Psoas muscle (tissue), 8 donors: Measurements from ENCODE around the gene TRIM38. TPM values are rescaled to one million over a fixed set of nuclear protein-coding genes. Genes with fewer than 3 reads are reported as not detected.

Experiments
- ATAC-seq, 4 donors: fragments of 200-7000 bp; cut with Tn5 transposase; one replicate each; pipeline ENCODE4 v1.9.1; 2020; ENCODE audit warnings: moderate library complexity in 3 of 4, mild to moderate bottlenecking in 2 of 4
- DNase-seq, 2 donors: peaks; one replicate each; pipeline ENCODE4 v3.0.0-alpha.2; 2020
- H3K27ac ChIP-seq: fragments of 200-600 bp; one replicate; pipeline ENCODE4 v1.8.0; 2022
- H3K27me3 ChIP-seq, 3 donors: fragments of 200-600 bp in 1 of 3; one replicate each; pipeline versions ENCODE4 v1.6.1 to v1.8.0; 2013 to 2022; ENCODE audit warnings: low read length in 2 of 3, mild to moderate bottlenecking in 2 of 3, moderate library complexity in 1 of 3; ENCODE audit not compliant: insufficient read depth in 3 of 3
- H3K36me3 ChIP-seq, 2 donors: fragments of 200-600 bp in 1 of 2; one replicate each; pipeline versions ENCODE4 v1.6.1 to v1.8.0; 2013 to 2022; ENCODE audit warnings: low read depth in 1 of 2, mild to moderate bottlenecking in 1 of 2, moderate library complexity in 1 of 2; ENCODE audit not compliant: insufficient read depth in 1 of 2
- H3K4me1 ChIP-seq: fragments of 200-600 bp; one replicate; pipeline ENCODE4 v1.8.0; 2022
- H3K4me3 ChIP-seq: fragments of 200-600 bp; one replicate; pipeline ENCODE4 v1.8.0; 2022; ENCODE audit warnings: mild to moderate bottlenecking
- H3K9me3 ChIP-seq: fragments of 200-600 bp; one replicate; pipeline ENCODE4 v1.8.0; 2022
- CTCF ChIP-seq: fragments of 200-600 bp; IDR thresholded peaks from one replicate; pipeline ENCODE4 v1.8.0; 2022; ENCODE audit warnings: antibody characterized with exemption
- WGBS, 3 donors: extraction: QIAGEN DNeasy Blood & Tissue Kit; methylation state at CpG; one replicate each; pipeline versions ENCODE4 v1.1.6 to v1.1.7; 2013; 5-methylcytosine and 5-hydroxymethylcytosine counted together
- intact Hi-C, 2 donors: fragments of 100-400 bp; cut with DNase I; formaldehyde crosslinking; loops; one replicate each; pipeline versions ENCODE4 v1.11.0 to v1.14.2; 2022
- polyA plus RNA-seq, 3 donors: library from polyadenylated mRNA; stranded (reverse); fragments of 200-250 nt; gene quantifications; one replicate each; pipeline ENCODE4 v1.2.3, GENCODE V29; 2013
- total RNA-seq, 4 donors: library from RNA; stranded (reverse); fragmentation: NEBNext Ultra II Directional in 2 of 4; extraction: Animal tissue kit (Norgen Biotek cat#: 25700) in 2 of 4; gene quantifications; one replicate each; pipeline versions ENCODE4 v1.2.1 to v1.2.4, GENCODE V29; 2021 to 2023
- donor health status: healthy with polysubstance abuse.
- donor health status: DM: no; HTN: no; CAD: no; lungs with moderate emphysema.
- donor health status: Bipolar disorder and iron deficiency.
- donor health status: healthy.
- donor health status: DM: yes; HTN: yes; CAD: no.
- donor health status: DM: no; HTN: no; CAD: no.
- donor health status: DM: no; HTN: no; CAD: no.
- donor health status: DM: yes; HTN: yes; CAD: no.

TRIM38 gene
- total and polyA plus RNA-seq, 7 donors: 1.4 to 7.3 (median 4.7) TPM

GRCh38 chr6:25930532-25931410 is 31.8 kb upstream of the TRIM38 start, which contains the start of gene SLC17A2:
SLC17A2 (minus strand) TSS chr6:25930691; CDS start chr6:25925796, 4,895 bp downstream.
- Histone ChIP-seq H3K4me1 (no peaks in the 10 kb centered on the region), H3K27me3 (peaks cover 0 to 3% (median 0%) of the 10 kb centered on the region in 3 donors), H3K4me3 (no peak within 1 kb of the TSS), H3K36me3 (no peaks in the 10 kb centered on the region), H3K9me3 (no peaks in the 10 kb centered on the region), H3K27ac (no peak within 1 kb of the TSS)
- intact Hi-C loops: loop anchor here in 1 of 2 donors (10.0 kb wide), 1 partner anchor 656 kb away; the partner anchor contains the start of gene CARMIL1
- TF ChIP-seq CTCF: no peak
- no peak for ATAC-seq
- WGBS, 3 donors: 79 to 89% (median 87%) methylated on average over 9 of the region's 9 CpGs
- DNase-seq: no peak

- no peak for TF ChIP-seq CTCF
- Histone ChIP-seq H3K36me3 (no peaks in the 10 kb centered on the region), H3K27me3 (peaks cover 0 to 3% (median 0%) of the 10 kb centered on the region in 3 donors), H3K9me3 (no peaks in the 10 kb centered on the region), H3K4me3 (no peak overlapping the region), H3K4me1 (no peaks in the 10 kb centered on the region), H3K27ac (no peak overlapping the region)
- ATAC-seq (no peak), DNase-seq (no peak)
- 55 to 68% (median 58%) methylated on average over 1 of the region's 1 CpG for WGBS, 3 donors
- intact Hi-C loops: loop anchor here in 1 of 2 donors (10.0 kb wide), 1 partner anchor 657 kb away; the partner anchor contains the start of gene CARMIL1
These were observed 31.2 kb upstream of the TRIM38 start for GRCh38 chr6:25931411-25931709.

- WGBS, 3 donors: 76 to 88% (median 82%) methylated on average over 2 of the region's 2 CpGs
- no peak for ATAC-seq
- Histone ChIP-seq H3K27me3 (peaks cover 0 to 3% (median 0%) of the 10 kb centered on the region in 3 donors), H3K4me3 (no peak overlapping the region), H3K36me3 (no peaks in the 10 kb centered on the region), H3K9me3 (no peaks in the 10 kb centered on the region), H3K27ac (no peak overlapping the region), H3K4me1 (no peaks in the 10 kb centered on the region)
- intact Hi-C loops: loop anchor here in 1 of 2 donors (10.0 kb wide), 1 partner anchor 659 kb away; the partner anchor contains the start of gene CARMIL1
- DNase-seq: no peak
- TF ChIP-seq CTCF: no peak
These were observed 28.4 kb upstream of the TRIM38 start for GRCh38 chr6:25934156-25934555.

GRCh38 chr6:25934735-25935313 is 27.8 kb upstream of the TRIM38 start:
- H3K9me3 ChIP-seq: no peaks in the 10 kb centered on the region
- no peak overlapping the region for H3K4me3 ChIP-seq
- TF ChIP-seq CTCF: no peak
- DNase-seq: no peak
- intact Hi-C loops: loop anchor here in 1 of 2 donors (10.0 kb wide), 1 partner anchor 660 kb away; the partner anchor contains the start of gene CARMIL1
- H3K36me3 ChIP-seq: no peaks in the 10 kb centered on the region
- H3K27me3 ChIP-seq: peaks cover 0 to 3% (median 0%) of the 10 kb centered on the region in 3 donors
- 71 to 83% (median 72%) methylated on average over 3 of the region's 3 CpGs for WGBS, 3 donors
- no peaks in the 10 kb centered on the region for H3K4me1 ChIP-seq
- no peak for ATAC-seq
- no peak overlapping the region for H3K27ac ChIP-seq
